ENCODE data around the gene PDE6C.
"Not testable (repeated sequence)": the region's sequence is repeated elsewhere in the genome, so short reads cannot be mapped to it uniquely, and the experiment has no call there.

Gene PDE6C

GRCh38 chr10:93652857-93653256 is 40.5 kb downstream of the PDE6C start:
- DNase-seq: no peak

- DNase-seq: no peak
These were observed 41.9 kb downstream of the PDE6C start for GRCh38 chr10:93654201-93654600.

- DNase-seq: no peak
These were observed 43.8 kb downstream of the PDE6C start for GRCh38 chr10:93656155-93656554.

GRCh38 chr10:93657757-93658156 is 45.4 kb downstream of the PDE6C start:
- no peak for DNase-seq

GRCh38 chr10:93666030-93666429 is 53.7 kb downstream of the PDE6C start:
- DNase-seq: no peak

GRCh38 chr10:93667795-93668194 is 55.5 kb downstream of the PDE6C start:
- DNase-seq: no peak

GRCh38 chr10:93670372-93670771 is 58.0 kb downstream of the PDE6C start:
- no peak for DNase-seq

GRCh38 chr10:93671042-93671441 is 58.7 kb downstream of the PDE6C start:
- no peak for DNase-seq

GRCh38 chr10:93672022-93672678 is 59.8 kb downstream of the PDE6C start:
- DNase-seq: no peak

GRCh38 chr10:93672890-93673289 is 60.6 kb downstream of the PDE6C start:
- no peak for DNase-seq

GRCh38 chr10:93673791-93674190 is 61.5 kb downstream of the PDE6C start:
- no peak for DNase-seq

- no peak for DNase-seq
These were observed 66.0 kb downstream of the PDE6C start for GRCh38 chr10:93678386-93678785.

GRCh38 chr10:93678805-93679587 is 66.7 kb downstream of the PDE6C start:
- no peak for DNase-seq

- DNase-seq: no peak
These were observed 68.2 kb downstream of the PDE6C start for GRCh38 chr10:93680412-93681047.

- no peak for DNase-seq
These were observed 75.4 kb downstream of the PDE6C start for GRCh38 chr10:93687737-93688136.

GRCh38 chr10:93695740-93696139 is 83.4 kb downstream of the PDE6C start:
- no peak for DNase-seq

- not testable (repeated sequence) for DNase-seq
These were observed 84.2 kb downstream of the PDE6C start for GRCh38 chr10:93696582-93696981.

GRCh38 chr10:93697207-93697606 is 84.9 kb downstream of the PDE6C start:
- DNase-seq: no peak

GRCh38 chr10:93701866-93702209 is 89.5 kb downstream of the PDE6C start:
- DNase-seq: peak; percentile 64

GRCh38 chr10:93702210-93703001 is 90.1 kb downstream of the PDE6C start, which contains the start of gene FRA10AC1:
TSS of gene FRA10AC1 (minus strand) at chr10:93702592. CDS start at chr10:93700106, 2,486 bp downstream.
- DNase-seq: peak; percentile 95

GRCh38 chr10:93703066-93703465 is 90.7 kb downstream of the PDE6C start:
- DNase-seq: no peak

- DNase-seq: no peak
These were observed 91.5 kb downstream of the PDE6C start for GRCh38 chr10:93703841-93704240.

- no peak for DNase-seq
These were observed 92.1 kb downstream of the PDE6C start for GRCh38 chr10:93704451-93704850.

All from activated effector memory CD4-positive, alpha-beta T cell treated with anti-CD3 and anti-CD28 coated beads, Interleukin-2, amount 50 U/mL, for 16 hours (primary cell).